ENCODE results near the gene LLGL2.

LLGL2 gene

DNA sequence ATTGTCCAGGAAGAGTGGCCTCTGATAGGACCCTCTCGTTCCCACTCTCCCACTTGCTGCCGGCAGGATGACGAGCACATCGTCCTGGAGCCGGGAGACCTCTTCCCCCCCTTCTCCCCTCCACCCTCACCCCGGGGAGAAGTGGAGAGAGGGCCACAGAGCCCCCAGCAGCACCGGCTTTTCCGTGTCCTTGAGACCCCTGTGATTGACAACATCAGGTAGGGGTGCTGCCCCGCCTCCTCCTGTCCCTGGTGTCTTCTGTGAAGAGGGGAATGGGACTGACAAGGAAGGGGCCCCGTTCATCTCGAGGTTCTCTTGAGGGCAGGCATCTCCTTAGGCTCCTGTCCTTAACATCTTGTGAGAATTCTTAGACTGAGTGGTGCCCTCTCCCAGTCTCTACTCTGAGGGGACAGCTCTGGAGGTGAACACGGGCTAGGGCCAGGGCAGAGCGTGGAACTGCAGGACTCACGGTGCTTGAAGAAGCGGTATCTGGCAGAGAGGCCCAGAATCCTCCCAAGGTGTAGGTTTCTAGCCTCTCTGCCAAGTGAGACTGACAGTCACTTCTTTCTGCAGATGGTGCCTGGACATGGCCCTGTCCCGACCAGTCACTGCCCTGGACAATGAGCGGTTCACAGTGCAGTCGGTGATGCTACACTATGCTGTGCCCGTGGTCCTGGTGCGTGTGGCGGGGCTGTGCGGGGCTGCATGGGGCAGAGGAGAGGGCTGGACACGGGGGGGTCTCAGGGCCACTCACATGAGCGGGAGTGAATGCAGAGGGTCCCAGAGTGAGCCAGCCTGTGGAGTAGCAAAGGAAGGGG lies 36.6 kb upstream of the LLGL2 start:
- TF ChIP-seq, protein P1, sequence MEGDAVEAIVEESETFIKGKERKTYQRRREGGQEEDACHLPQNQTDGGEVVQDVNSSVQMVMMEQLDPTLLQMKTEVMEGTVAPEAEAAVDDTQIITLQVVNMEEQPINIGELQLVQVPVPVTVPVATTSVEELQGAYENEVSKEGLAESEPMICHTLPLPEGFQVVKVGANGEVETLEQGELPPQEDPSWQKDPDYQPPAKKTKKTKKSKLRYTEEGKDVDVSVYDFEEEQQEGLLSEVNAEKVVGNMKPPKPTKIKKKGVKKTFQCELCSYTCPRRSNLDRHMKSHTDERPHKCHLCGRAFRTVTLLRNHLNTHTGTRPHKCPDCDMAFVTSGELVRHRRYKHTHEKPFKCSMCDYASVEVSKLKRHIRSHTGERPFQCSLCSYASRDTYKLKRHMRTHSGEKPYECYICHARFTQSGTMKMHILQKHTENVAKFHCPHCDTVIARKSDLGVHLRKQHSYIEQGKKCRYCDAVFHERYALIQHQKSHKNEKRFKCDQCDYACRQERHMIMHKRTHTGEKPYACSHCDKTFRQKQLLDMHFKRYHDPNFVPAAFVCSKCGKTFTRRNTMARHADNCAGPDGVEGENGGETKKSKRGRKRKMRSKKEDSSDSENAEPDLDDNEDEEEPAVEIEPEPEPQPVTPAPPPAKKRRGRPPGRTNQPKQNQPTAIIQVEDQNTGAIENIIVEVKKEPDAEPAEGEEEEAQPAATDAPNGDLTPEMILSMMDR (conservative IDR thresholded peaks at IDR 0.05; ENCODE audit: low read depth, low read length) = no peak
- no peak overlapping the region for H3K4me3 ChIP-seq (ENCODE audit: low read depth, low read length)
- no peak for DNase-seq (ENCODE audit: low read depth)

DNA sequence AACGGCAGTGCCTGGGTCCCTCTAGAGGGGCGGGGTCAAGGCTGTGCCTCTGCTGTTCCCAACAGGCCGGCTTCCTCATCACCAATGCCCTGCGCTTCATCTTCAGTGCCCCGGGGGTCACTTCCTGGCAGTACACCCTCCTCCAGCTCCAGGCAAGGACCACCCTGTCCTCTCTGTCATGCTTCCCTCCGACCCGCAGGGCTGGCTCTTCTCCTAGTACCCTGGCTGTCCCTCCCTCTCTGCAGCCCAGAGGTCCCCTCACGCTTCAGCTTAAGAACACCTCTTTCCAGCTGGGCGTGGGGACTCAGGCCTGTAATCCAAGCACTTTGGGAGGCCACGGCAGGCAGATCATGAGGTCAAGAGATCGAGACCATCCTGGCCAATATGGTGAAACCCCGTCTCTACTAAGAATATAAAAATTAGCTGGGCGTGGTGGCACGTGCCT lies 36.0 kb upstream of the LLGL2 start:
- TF ChIP-seq, protein P1 (conservative IDR thresholded peaks at IDR 0.05; ENCODE audit: low read depth, low read length) = no peak
- H3K4me3 ChIP-seq (ENCODE audit: low read depth, low read length) = no peak overlapping the region
- no peak for DNase-seq (ENCODE audit: low read depth)

DNA sequence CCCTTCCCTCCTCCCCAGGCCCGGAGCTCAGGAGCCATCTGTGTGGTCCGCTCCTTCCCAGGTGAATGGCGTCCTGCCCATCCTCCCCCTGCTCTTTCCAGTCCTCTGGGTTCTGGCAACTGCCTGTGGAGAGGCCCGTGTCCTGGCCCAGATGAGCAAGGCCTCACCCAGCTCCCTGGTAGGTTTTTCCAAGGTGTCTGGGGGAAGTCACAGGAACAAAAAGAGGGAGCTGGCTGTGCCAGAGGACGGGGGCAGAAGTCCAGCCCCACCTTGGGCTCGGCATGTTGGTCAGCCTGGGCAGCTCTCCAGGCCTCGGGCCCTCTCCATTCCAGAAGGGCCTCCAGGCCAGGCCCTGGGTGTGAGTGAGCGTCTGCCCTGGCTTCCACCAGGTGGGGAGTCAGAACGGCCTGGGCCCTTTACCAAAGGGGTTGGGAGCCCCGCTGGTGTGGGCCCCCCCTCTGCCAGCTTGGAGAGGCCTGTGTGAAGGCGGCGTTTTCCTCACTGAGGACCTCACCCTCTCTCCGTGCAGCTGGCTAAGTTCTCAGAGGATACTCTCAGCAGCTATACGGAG lies 35.2 kb upstream of the LLGL2 start:
- DNase-seq (ENCODE audit: low read depth) = no peak
- TF ChIP-seq, protein P1 (conservative IDR thresholded peaks at IDR 0.05; ENCODE audit: low read depth, low read length) = no peak

DNA sequence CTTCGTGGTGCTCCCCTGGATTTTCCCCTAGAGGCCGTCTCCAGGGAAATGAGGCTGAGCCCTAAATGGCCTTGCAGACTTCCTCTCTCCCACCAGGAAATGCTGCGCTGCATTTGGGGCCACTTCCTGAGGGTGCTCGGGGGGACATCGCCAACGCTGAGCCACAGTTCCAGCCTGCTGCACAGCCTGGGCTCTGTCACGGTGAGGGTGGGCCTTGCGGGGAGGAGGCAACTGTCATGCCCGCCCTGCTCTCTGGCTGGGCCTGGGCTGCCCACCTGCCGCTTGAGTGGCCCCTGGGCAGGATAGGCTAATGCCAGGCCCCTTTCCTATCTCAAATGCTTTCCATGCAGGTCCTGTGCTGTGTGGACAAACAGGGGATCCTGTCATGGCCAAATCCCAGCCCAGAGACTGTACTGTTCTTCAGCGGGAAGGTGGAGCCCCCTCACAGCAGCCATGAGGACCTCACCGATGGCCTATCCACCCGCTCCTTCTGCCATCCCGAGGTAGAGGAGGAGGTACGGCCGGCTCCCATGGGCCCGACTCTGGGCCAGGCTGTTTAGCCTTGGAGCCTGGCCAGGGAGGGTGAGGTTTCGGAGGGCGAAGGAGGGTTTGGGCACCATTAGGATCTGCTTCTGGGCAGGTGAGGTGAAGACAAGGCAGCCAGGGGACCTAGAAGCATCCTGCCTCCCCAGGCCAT lies 34.4 kb upstream of the LLGL2 start:
- TF ChIP-seq, protein P1 (conservative IDR thresholded peaks at IDR 0.05; ENCODE audit: low read depth, low read length) = no peak
- H3K4me3 ChIP-seq (ENCODE audit: low read depth, low read length) = no peak overlapping the region
- no peak for DNase-seq (ENCODE audit: low read depth)

More for the DNA sequence above, 35.2 kb upstream of the LLGL2 start:
- H3K4me3 ChIP-seq (ENCODE audit: low read depth, low read length) = no peak overlapping the region

DNA sequence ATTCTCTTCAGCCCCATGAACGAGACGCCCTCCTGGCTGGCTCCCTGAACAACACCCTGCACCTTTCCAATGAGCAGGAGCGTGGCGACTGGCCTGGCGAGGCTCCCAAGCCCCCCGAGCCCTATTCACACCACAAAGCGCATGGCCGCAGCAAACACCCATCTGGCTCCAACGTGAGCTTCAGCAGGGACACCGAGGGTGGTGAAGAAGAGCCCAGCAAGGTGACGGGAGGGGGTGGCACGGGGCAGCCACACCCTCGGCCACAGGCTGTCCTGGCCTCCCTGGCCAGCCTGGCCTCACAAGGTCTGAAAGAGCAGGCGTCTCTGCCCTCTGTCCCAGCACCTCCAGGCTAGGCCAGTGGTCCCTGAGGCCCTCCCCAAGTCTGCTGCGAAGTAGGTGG lies 33.8 kb upstream of the LLGL2 start:
- no peak for DNase-seq (ENCODE audit: low read depth)
- TF ChIP-seq, protein P1 (conservative IDR thresholded peaks at IDR 0.05; ENCODE audit: low read depth, low read length) = no peak
- no peak overlapping the region for H3K4me3 ChIP-seq (ENCODE audit: low read depth, low read length)

DNA sequence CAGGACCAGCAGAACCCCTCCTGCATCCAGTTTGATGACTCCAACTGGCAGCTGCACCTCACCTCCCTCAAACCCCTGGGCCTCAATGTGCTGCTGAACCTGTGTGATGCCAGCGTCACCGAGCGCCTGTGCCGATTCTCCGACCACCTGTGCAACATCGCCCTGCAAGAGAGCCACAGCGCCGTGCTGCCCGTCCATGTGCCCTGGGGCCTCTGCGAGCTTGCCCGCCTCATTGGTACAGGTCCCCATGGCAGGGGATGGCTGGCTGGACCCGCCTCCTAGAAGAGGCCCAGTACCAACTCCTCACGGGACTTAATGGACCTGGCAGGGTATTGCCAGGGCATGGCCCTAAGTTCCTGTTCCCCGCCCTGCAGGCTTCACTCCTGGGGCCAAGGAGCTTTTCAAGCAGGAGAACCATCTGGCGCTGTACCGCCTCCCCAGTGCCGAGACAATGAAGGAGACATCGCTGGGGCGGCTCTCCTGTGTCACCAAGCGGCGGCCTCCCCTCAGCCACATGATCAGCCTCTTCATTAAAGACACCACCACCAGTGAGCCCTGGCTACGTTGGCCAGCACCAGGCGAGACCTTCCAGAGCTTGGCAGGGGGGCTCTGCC lies 32.8 kb upstream of the LLGL2 start:
- no peak for DNase-seq (ENCODE audit: low read depth)
- TF ChIP-seq, protein P1 (conservative IDR thresholded peaks at IDR 0.05; ENCODE audit: low read depth, low read length) = no peak
- H3K4me3 ChIP-seq (ENCODE audit: low read depth, low read length) = no peak overlapping the region
